Kidney epithelial cell (primary cell): ENCODE data around the gene MECP2. TPM values are rescaled to one million over a fixed set of nuclear protein-coding genes. Genes with fewer than 3 reads are reported as not detected.

Experiments used
- DNase-seq: peaks from one replicate; pipeline ENCODE4 v3.0.0-alpha.2; 2010; ENCODE audit warnings: low read depth
- H3K27me3 ChIP-seq: 2 replicates; pipeline ENCODE4 v1.6.0; 2011; ENCODE audit warnings: low read length; ENCODE audit not compliant: control insufficient read depth, insufficient read depth
- H3K36me3 ChIP-seq: 2 replicates; pipeline ENCODE4 v1.5.1; 2011; ENCODE audit warnings: low read length; ENCODE audit not compliant: control insufficient read depth, insufficient read depth
- H3K4me3 ChIP-seq: 2 replicates; pipeline ENCODE4 v1.5.1; 2011; ENCODE audit warnings: low read depth, mild to moderate bottlenecking, control low read depth, low read length
- total RNA-seq: library from RNA; depleted of rRNA; stranded (reverse); fragments of >200 nt; gene quantifications from 2 replicates; pipeline ENCODE4 v1.2.3, GENCODE V29; 2015
- TF ChIP-seq, protein P1 (sequence below): IDR thresholded peaks from 2 replicates; pipeline ENCODE4 v1.5.1; 2011; ENCODE audit warnings: mild to moderate bottlenecking, moderate library complexity, low read length, control low read depth, inconsistent platforms; ENCODE audit not compliant: insufficient read depth, poor library complexity, severe bottlenecking

Gene MECP2
- total RNA-seq, 1 donor from 2014 or later: 34.4 TPM

DNA sequence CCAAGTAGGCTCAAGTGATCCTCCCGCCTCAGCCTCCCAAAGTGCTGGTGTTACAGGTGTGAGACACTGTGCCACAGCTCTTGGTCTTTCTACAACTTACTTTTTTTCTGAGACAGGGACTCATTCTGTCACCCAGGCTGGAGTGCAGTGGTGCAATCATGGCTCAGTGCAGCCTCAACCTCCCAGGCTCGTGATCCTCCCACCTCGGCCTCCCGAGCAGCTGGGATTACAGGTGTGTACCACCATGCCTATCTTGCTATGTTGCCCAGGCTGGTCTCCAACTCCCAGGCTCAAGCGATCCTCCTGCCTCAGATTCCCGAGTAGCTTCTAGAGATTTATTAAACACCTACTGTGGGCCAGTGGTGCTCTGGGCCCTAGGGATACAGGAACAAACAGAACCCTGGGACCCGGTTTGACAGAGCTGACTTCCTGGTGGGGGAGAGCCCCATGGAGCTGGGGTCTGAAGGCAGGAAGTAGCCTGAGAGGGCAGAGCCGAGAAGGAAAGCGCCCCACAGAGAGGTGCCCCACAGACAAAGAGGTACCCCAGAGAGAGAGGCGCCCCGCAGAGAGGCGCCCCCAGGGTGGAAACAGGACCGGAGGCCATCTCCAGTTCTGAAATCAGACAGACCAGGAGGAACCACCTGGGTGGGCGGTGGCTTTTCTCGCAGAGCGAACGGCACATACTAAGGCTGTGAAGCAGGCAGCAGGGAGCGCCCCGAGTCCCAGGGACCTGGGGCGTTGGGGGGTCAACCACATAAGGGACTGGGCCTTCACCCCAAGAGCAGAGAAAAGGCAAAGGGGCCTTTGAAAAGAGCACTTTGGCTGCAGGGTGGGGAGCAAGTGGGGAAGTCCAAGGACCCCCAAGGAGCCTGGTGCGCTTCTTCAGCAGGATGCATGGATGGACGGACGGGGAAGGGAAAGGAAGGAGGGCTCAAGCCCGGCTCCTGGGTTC is 82.8 kb downstream of the MECP2 start:
- DNase-seq: no peak
- TF ChIP-seq, protein P1, sequence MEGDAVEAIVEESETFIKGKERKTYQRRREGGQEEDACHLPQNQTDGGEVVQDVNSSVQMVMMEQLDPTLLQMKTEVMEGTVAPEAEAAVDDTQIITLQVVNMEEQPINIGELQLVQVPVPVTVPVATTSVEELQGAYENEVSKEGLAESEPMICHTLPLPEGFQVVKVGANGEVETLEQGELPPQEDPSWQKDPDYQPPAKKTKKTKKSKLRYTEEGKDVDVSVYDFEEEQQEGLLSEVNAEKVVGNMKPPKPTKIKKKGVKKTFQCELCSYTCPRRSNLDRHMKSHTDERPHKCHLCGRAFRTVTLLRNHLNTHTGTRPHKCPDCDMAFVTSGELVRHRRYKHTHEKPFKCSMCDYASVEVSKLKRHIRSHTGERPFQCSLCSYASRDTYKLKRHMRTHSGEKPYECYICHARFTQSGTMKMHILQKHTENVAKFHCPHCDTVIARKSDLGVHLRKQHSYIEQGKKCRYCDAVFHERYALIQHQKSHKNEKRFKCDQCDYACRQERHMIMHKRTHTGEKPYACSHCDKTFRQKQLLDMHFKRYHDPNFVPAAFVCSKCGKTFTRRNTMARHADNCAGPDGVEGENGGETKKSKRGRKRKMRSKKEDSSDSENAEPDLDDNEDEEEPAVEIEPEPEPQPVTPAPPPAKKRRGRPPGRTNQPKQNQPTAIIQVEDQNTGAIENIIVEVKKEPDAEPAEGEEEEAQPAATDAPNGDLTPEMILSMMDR: no peak

DNA sequence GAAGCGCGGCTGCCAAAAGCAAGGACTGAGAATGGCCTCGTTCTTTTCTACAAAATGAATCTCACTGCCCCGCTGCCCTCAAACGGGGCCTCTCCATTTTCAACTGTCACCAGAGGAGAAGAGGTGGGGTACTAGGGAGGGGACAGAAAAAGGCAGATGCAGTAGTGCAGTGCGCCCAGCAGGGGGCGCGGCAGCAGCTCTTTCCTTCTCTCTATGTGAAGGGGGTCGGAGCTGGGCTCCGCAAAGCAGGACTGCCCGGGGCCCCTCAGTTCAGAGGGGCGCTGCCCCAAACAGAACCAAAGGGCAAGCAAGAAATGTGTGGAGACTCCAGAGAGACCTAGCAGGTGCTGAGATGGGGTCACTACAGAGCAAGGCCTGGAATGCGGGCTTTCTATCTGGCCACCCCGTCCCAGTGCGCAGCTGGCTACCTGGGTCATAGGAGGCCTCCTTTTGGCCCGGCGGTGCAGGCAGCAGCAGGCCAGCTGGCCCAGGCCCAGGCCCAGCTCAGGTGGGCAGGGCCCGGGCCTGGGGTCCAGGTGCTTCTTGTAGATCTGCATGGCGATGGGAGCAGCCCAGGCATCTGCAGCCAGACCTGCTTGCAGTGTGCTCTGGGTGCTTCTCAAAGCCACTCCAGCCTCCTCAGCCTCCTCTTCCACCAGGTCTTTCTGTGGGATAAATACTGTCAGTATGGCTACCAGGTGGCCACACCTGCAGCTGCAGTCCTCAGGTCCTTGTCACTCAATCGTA is 83.7 kb downstream of the MECP2 start:
- peaks cover 1% of the 10 kb centered on the region for H3K36me3 ChIP-seq
- DNase-seq: no peak
- TF ChIP-seq, protein P1: peak; percentile 87
- H3K4me3 ChIP-seq: no peak overlapping the region
- no peaks in the 10 kb centered on the region for H3K27me3 ChIP-seq

More for the DNA sequence above, 82.8 kb downstream of the MECP2 start:
- no peaks in the 10 kb centered on the region for H3K27me3 ChIP-seq
- peaks cover 1% of the 10 kb centered on the region for H3K36me3 ChIP-seq
- no peak overlapping the region for H3K4me3 ChIP-seq

GRCh38 chrX:154013001-154013421 is 84.5 kb downstream of the MECP2 start:
- no peaks in the 10 kb centered on the region for H3K27me3 ChIP-seq
- TF ChIP-seq, protein P1: no peak
- peaks cover 1% of the 10 kb centered on the region for H3K36me3 ChIP-seq
- no peak for DNase-seq
- H3K4me3 ChIP-seq: no peak overlapping the region

- H3K27me3 ChIP-seq: no peaks in the 10 kb centered on the region
- no peak for DNase-seq
- peaks cover 1% of the 10 kb centered on the region for H3K36me3 ChIP-seq
- TF ChIP-seq, protein P1: no peak
- H3K4me3 ChIP-seq: no peak overlapping the region
These were observed 85.1 kb downstream of the MECP2 start for GRCh38 chrX:154012336-154012991.

DNA sequence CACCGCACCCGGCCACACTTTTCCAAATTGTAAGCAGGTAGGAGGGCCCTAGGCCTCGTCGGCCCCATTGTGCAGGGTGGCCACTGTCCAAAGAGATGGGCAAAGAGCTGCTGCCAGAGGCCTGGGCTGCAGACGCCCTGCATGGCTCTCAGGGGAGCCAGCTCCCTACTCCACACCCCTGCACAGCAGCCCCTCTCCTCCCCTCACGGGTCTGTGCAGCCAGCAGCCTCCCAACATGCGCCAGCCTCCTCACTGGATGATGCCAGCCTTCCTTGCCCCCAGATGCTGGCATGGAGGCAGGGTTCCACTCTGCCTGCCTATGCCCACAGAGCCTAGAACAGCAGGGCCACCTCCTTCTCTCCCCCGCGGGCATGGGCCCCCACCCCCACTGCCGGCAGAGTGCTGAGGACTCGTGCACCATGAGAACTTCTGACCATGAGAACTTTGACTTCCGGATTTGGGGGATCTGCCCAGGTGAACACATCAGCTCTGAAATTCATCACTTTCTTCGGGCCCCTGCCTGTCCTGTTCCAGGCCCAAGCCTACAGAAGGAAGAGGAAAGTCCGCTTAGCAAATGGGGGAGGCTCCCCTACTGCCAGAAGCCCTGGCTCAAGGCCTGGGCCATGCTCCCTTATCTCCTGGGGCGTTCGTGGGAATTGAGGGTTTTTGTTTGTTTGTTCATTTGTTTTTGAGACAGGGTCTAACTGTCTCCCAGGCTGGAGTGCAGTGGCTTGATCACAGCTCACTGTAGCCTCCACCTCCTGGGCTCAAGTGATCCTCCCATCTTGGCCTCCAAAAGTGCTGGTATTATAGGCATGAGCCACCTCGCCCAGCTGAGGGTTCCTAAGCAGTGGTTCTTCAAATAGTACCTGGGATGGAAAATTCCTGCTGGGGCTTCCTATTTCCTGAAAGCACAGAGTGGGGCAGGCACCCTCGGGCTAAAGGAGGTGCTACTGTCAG is 85.9 kb downstream of the MECP2 start:
- no peak overlapping the region for H3K4me3 ChIP-seq
- DNase-seq: no peak
- no peaks in the 10 kb centered on the region for H3K27me3 ChIP-seq
- H3K36me3 ChIP-seq: peaks cover 1% of the 10 kb centered on the region
- TF ChIP-seq, protein P1: no peak
